ENCODE measurements around the gene ENG.
"Not testable (repeated sequence)": the region's sequence is repeated elsewhere in the genome, so short reads cannot be mapped to it uniquely, and the experiment has no call there.

The ENG gene

GRCh38 chr9:127863191-127863621, 8.7 kb upstream of the ENG start:
- no peak for DNase-seq

DNA sequence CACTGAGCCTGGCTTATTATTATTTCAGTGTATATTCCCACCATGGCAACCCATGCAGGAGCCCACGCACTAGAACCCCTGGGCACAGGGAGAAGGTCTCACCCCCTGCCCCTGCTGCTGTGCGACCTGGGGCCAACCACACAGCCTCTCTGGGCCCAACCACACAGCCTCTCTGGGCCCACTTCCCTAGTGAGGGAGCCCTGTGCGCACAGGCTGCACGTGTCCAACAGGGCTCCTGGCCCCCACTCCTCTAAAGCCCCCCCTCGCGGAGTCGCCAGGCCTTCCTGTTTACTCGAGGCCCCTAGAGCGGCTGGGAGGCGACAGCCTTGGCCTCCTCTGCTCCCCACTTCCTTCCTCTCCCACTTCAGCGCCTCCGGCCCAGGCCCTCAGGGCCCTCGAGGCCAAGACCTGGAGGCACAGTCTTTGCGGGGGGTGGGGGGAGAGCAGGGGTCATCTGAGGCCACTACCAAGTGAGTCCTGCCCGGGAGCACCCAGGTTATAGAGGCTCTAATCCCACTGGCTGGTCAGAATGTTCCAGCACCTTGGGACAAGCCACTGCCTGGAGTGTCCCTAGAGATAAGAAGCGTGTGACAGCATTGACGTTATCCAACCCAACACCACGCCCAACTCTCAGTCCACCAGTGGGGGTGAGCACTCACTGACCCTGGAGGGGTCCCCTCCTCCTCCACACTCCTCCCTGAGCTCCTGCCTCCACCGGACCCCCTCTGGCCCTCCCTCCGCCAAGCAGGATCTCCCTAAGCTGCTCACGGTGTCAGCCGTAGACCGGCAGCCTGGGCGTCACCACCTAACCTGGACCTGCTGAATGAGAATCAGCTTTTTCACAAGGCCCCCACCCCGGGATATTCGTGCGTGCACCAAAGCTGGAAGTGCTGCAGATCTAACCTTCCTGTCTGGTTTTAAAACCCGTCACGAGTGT, 7.9 kb upstream of the ENG start:
- peak in 1 of 2 donors; percentile 24 for DNase-seq

- no peak for DNase-seq
Measured at GRCh38 chr9:127860779-127861178, 6.3 kb upstream of the ENG start.

DNA sequence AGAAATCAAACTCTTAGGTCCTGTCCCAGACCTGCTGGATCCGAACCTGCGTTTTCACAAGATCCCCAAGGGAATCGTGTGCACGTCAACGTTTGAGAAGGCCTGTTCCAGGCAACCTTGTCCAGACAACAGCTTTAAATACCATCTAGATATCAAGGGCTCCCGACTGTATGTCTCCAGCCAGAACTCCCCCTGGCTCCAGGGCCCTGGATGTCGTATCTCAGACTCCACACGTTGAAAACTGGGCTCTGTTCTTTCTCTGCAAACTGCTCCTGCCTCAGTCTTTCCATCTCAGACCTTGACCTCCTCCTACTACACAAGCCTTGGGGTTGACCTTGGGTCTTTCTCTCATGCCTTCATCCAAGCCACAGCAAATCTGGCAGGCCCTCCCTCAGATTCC, 5.8 kb upstream of the ENG start:
- DNase-seq: no peak

GRCh38 chr9:127858041-127858512, 3.6 kb upstream of the ENG start:
- no peak for DNase-seq

GRCh38 chr9:127857278-127857677, 2.8 kb upstream of the ENG start:
- no peak for DNase-seq

GRCh38 chr9:127856729-127857116, 2.3 kb upstream of the ENG start:
- no peak for DNase-seq

GRCh38 chr9:127856094-127856728, 1.8 kb upstream of the ENG start:
- DNase-seq: no peak

GRCh38 chr9:127855522-127855921, 1.1 kb upstream of the ENG start:
- DNase-seq: no peak

DNA sequence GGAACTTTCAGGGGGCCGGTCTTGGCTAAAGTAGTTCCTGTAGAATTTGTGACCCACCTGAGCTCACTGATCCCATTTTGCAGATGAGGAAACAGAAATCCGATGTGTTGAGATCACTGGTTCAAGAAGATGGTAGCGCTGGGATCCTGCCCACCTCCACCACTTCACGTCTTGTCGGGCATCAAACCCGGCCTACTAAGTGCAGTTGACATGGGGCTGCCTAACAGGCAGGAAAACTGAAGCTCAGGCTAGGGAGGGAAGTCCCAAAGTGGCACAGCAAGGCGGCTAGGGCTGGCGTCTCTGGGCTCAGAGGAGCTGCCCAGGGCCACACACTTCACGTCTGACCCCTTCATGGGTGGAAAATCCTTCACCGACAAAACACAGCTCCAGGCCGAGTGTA, 502 bp upstream of the ENG start:
- no peak for DNase-seq

DNA sequence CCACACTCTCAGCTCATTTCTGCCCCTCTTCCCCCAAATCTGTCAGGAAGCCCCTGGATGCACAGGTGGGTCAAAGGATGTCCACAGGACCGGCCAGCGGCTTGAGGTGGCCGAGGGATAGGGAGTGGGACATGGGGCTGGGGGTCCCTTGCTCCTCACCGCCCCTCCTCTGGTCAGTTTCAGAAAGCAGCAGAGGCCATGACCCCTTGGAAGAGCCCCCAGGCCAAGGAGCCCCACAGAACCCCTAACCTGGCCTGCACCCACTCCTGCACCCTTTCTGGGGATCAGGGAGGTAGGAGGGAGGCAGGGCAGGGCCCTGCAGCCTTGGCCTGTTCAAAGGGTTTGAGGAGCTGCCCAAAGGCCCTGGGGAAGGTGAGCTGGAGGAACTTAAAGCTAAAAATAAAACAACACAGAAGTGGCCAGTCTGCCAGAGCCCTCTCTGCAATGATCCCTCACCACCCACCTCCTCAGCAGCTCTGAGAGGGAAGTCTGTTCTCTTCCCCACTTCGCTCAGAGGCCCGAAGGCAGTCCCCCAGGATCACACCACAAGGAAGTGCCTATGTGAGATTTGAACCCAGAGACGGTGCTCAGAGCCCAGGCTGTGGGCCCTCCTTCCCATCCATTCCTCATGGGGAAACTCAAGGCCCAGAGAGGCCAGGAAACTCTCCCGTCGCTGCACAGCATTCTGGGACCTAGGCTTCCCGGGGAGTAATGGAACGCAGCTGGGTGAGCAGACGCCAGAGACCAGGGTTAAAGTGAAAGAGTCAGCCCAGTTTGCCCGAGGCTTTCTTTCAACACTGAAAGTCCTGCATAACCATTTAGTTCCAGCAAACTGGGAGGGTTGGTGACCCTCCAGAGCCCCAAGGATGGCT, 910 bp downstream of the ENG start:
- no peak for DNase-seq

GRCh38 chr9:127852829-127853228, 1.6 kb downstream of the ENG start:
- no peak for DNase-seq

DNA sequence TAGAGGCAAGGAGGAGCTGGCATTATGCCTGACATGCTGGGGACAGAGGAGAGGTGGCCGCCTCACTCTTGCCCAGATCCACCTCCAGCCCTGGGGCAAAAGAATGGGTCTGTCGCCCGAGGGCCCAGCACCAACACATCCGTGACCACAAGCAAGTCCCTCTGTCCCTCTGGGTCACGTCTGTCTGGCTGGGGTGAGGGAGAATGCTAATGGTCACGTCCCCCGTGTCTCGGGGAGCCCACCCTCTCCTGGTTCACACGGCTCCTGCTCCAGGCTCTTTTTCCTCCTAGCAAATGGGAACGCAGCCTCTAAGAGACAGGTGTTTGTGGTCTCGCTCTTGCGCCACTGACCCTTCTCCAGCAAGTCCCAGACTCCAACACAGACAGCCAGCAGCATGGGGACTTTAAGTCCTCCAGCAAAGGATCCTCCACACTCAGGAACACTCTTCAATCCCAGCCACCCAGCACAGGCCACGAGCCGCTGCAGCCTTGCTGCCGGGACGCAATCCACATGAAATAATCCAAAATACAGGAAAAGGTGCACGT, 4.1 kb downstream of the ENG start:
- no peak for DNase-seq

- no peak for DNase-seq
Measured at GRCh38 chr9:127848756-127849504, 5.5 kb downstream of the ENG start.

DNA sequence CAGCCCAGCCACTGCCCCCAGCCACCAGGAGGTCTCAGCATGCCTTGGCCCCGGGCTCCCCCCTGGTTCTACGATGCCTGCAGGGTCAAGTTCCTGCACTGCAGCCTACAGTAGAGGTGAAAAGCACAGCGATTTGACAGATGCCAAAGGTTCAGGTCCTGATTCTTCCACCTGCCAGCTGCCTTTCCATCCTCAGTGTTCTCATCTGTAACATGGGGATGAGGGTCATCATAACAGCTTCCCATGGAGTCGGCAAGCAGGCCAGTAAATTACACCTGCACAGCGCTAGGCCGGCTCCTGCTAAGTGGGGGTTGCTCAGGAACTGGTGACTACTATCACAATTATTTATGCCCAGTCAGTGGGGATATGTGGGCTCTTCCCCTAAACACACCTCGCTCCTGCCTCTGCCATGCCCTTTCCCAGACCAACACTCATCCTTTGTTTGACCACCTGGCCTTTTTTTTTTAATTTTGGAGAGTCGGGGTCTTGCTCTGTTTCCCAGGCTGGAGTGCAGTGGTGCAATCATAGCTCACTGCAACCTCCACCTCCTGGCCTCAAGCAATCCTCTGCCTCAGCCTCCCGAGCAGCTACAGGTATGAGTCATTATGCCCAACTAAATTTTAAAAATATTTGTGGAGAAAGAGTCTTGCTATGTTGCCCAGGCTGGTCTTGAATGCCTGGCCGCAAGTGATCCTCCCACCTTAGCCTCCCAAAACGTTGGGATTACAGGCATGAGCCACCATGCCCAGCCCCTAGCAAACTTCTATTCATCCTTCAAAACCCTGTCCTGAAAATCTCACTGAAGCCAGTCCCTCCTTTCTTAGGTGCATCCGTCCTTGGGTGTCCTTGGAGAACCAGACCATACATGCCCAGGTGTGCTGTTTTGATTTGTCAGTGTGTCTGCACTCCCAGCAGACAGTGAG, 6.4 kb downstream of the ENG start:
- no peak for DNase-seq

GRCh38 chr9:127847178-127847510, 7.3 kb downstream of the ENG start:
- DNase-seq: no peak

- DNase-seq: no peak
Measured at GRCh38 chr9:127846443-127847177, 7.8 kb downstream of the ENG start.

DNA sequence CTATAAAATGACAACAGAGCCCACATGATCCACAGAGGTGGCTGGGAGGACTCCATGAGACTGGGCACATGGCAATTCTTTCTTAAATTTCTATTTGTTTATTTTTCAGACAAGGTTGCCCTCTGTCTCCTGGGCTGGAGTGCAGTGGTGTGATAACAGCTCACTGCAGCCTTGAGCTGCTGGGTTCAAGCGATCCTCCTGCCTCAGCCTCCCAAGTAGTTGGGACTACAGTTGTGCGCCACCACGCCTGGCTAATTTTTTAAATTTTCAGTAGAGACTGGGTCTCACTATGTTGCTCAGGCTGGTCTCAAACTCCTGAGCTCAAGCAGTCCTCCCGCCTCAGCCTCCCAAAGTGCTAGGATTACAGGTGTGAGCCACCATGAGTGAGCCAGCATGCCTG, 8.8 kb downstream of the ENG start:
- DNase-seq: not testable (repeated sequence)

GRCh38 chr9:127844821-127845359, 9.6 kb downstream of the ENG start:
- DNase-seq: no peak

All from stimulated activated CD4-positive, alpha-beta T cell treated with anti-CD3 and anti-CD28 coated beads, Interleukin-2, amount 100 ng/mL, for 48 hours (primary cell).